NCI-H1436 treated with DMSO at 0.1 percent for 48 hours (cell line): ENCODE measurements around the gene MYPOP.
A peak's percentile ranks its signal among the peaks of the same experiment; 100 is the strongest.

Experiments used
- DNase-seq: peaks from one replicate; lab custom pipeline; 2025; lab: John Stamatoyannopoulos, UW

The MYPOP gene

GRCh38 chr19:45863335-45863839, 39.0 kb downstream of the MYPOP start:
- DNase-seq, result no peak

- DNase-seq, result peak; percentile 91
Observed at GRCh38 chr19:45862564-45863334, 39.7 kb downstream of the MYPOP start, which contains the start of gene SYMPK. Gene SYMPK (minus strand): TSS chr19:45863147. CDS start chr19:45854495, 8,652 bp downstream.

GRCh38 chr19:45862271-45862563, 40.2 kb downstream of the MYPOP start:
- DNase-seq, result no peak

GRCh38 chr19:45860359-45861259, 41.8 kb downstream of the MYPOP start:
- DNase-seq, result no peak

- DNase-seq, result no peak
Observed at GRCh38 chr19:45854167-45854778, 48.1 kb downstream of the MYPOP start.

- no peak for DNase-seq
Observed at GRCh38 chr19:45852983-45853382, 49.4 kb downstream of the MYPOP start.

GRCh38 chr19:45852145-45852750, 50.2 kb downstream of the MYPOP start:
- no peak for DNase-seq

GRCh38 chr19:45848922-45849321, 53.5 kb downstream of the MYPOP start:
- no peak for DNase-seq

GRCh38 chr19:45847663-45848062, 54.8 kb downstream of the MYPOP start:
- no peak for DNase-seq

GRCh38 chr19:45842198-45842597, 60.2 kb downstream of the MYPOP start:
- DNase-seq, result no peak
